ENCODE data around the gene ACSM2B.

- TF ChIP-seq POLR2AphosphoS5 (IDR thresholded peaks at IDR 0.05; ENCODE audit: insufficient read depth, low read depth, low read length): no peak
- TF ChIP-seq EZH2 (IDR thresholded peaks at IDR 0.05; ENCODE audit: borderline replicate concordance, low read depth, low read length, severe bottlenecking): no peak
- no peak for TF ChIP-seq CTCF (IDR thresholded peaks at IDR 0.05; ENCODE audit: extremely low read depth in 1 of 2, insufficient read depth in 1 of 2, low read depth in 1 of 2, low read length in 2 of 2)
- no peak for TF ChIP-seq MYC (IDR thresholded peaks at IDR 0.05; ENCODE audit: low read depth, low read length)
- no peak for TF ChIP-seq JUN (IDR thresholded peaks at IDR 0.05; ENCODE audit: borderline replicate concordance, insufficient read depth, insufficient read length, low read depth)
Measured at GRCh38 chr16:20622498-20622870, 46.3 kb upstream of the ACSM2B start.
